Neural cell (in vitro differentiated cells): ENCODE data around the gene C11orf65. TPM values are rescaled to one million over a fixed set of nuclear protein-coding genes. Genes with fewer than 3 reads are reported as not detected.

Experiments used
- H2AFZ ChIP-seq: fragments of 200-600, 300-800 bp; sonication (generic), shearing (Covaris generic); 2 replicates; pipeline ENCODE4 v1.6.0; 2014; ENCODE audit warnings: low read depth, mild to moderate bottlenecking, antibody characterized with exemption, low read length, moderate library complexity
- H3F3A ChIP-seq: fragments of 200-600 bp; shearing (Covaris generic); 2 replicates; pipeline ENCODE4 v1.6.1; 2016; ENCODE audit warnings: mild to moderate bottlenecking, moderate library complexity, mixed read lengths, antibody characterized with exemption, low read length; ENCODE audit not compliant: insufficient read depth, poor library complexity, severe bottlenecking
- H3K27ac ChIP-seq: fragments of 200-600, 300-800 bp; sonication (generic), shearing (Covaris generic); 2 replicates; pipeline ENCODE4 v1.5.1; 2014; ENCODE audit warnings: mild to moderate bottlenecking, low read length, moderate library complexity
- H3K27me3 ChIP-seq: fragments of 300-800, 200-600 bp; sonication (generic), shearing (Covaris generic); 2 replicates; pipeline ENCODE4 v1.6.0; 2014; ENCODE audit warnings: mild to moderate bottlenecking, low read depth, low read length, moderate library complexity; ENCODE audit not compliant: insufficient read depth
- H3K36me3 ChIP-seq: fragments of 300-800, 200-600 bp; sonication (generic), shearing (Covaris generic); 2 replicates; pipeline ENCODE4 v1.5.1; 2014; ENCODE audit warnings: mild to moderate bottlenecking, antibody characterized with exemption, low read length, moderate library complexity; ENCODE audit not compliant: insufficient read depth
- H3K4me2 ChIP-seq: fragments of 300-800, 200-600 bp; sonication (generic), shearing (Covaris generic); 2 replicates; pipeline ENCODE4 v1.6.0; 2014; ENCODE audit warnings: mild to moderate bottlenecking, low read length
- H3K4me3 ChIP-seq: fragments of 300-800, 200-600 bp; sonication (generic), shearing (Covaris generic); 2 replicates; pipeline ENCODE4 v1.5.1; 2014; ENCODE audit warnings: mild to moderate bottlenecking, low read length, moderate library complexity
- H3K79me2 ChIP-seq: fragments of 200-600 bp; shearing (Covaris generic); replicated peaks from 2 replicates; pipeline ENCODE4 v1.6.0; 2014; ENCODE audit warnings: mild to moderate bottlenecking, low read length, moderate library complexity; ENCODE audit not compliant: insufficient read depth
- H3K9ac ChIP-seq: fragments of 300-800, 200-600 bp; sonication (generic), shearing (Covaris generic); 2 replicates; pipeline ENCODE4 v1.6.1; 2016; ENCODE audit warnings: mild to moderate bottlenecking, low read length, mixed read lengths
- H3K9me2 ChIP-seq: fragments of 200-600 bp; shearing (Covaris generic); 2 replicates; pipeline ENCODE4 v1.6.1; 2016; ENCODE audit warnings: mild to moderate bottlenecking, low read length, mixed read lengths; ENCODE audit not compliant: insufficient read depth
- H3K9me3 ChIP-seq: fragments of 200-600, 300-800 bp; sonication (generic), shearing (Covaris generic); 2 replicates; pipeline ENCODE4 v1.6.1; 2016; ENCODE audit warnings: mild to moderate bottlenecking, mixed run types, low read length, moderate library complexity, mixed read lengths
- H4K20me1 ChIP-seq: fragments of 200-600 bp; shearing (Covaris generic); 2 replicates; pipeline ENCODE4 v1.6.1; 2016; ENCODE audit warnings: mild to moderate bottlenecking, mixed run types; ENCODE audit not compliant: insufficient read depth
- EP300 ChIP-seq: fragments of 450-650 bp; conservative IDR thresholded peaks from 2 replicates; pipeline ENCODE4 v1.6.1; 2014; ENCODE audit warnings: antibody characterized with exemption, mild to moderate bottlenecking, moderate library complexity; ENCODE audit not compliant: poor library complexity, severe bottlenecking
- EZH2 ChIP-seq: fragments of 200-600, 300-800 bp; shearing (Covaris generic), sonication (generic); IDR thresholded peaks from 2 replicates; pipeline ENCODE4 v1.6.1; 2014; ENCODE audit warnings: antibody characterized with exemption, low read length, borderline replicate concordance, mild to moderate bottlenecking; ENCODE audit not compliant: insufficient read depth, poor library complexity, severe bottlenecking
- MXI1 ChIP-seq: fragments of 450-650 bp; conservative IDR thresholded peaks from 2 replicates; pipeline ENCODE4 v1.6.1; 2014; ENCODE audit warnings: antibody characterized with exemption, mild to moderate bottlenecking; ENCODE audit not compliant: poor library complexity, severe bottlenecking
- POLR2AphosphoS5 ChIP-seq: IDR thresholded peaks from 2 replicates; pipeline ENCODE4 v1.6.1; 2012
- RAD21 ChIP-seq: fragments of 450-650 bp; conservative IDR thresholded peaks from 2 replicates; pipeline ENCODE4 v1.6.1; 2014; ENCODE audit warnings: antibody characterized with exemption, mild to moderate bottlenecking, moderate library complexity
- SMC3 ChIP-seq: fragments of 450-650 bp; conservative IDR thresholded peaks from 2 replicates; pipeline ENCODE4 v1.6.1; 2014; ENCODE audit warnings: antibody characterized with exemption, mild to moderate bottlenecking, moderate library complexity; ENCODE audit not compliant: poor library complexity
- TAF1 ChIP-seq: IDR thresholded peaks from 2 replicates; pipeline ENCODE4 v1.6.1; 2012; ENCODE audit warnings: low read depth
- polyA plus RNA-seq: library from polyadenylated mRNA; depleted of rRNA; stranded (reverse); fragments of >200 nt; gene quantifications from 2 replicates; pipeline ENCODE4 v1.2.3, GENCODE V29; 2014
- TF ChIP-seq, protein P1 (sequence below): fragments of 450-650 bp; IDR thresholded peaks from 2 replicates; pipeline ENCODE4 v1.5.1; 2014; ENCODE audit warnings: antibody characterized with exemption, mild to moderate bottlenecking, moderate library complexity; ENCODE audit not compliant: poor library complexity, severe bottlenecking
- TF ChIP-seq, protein P2 (sequence below): IDR thresholded peaks from 2 replicates; pipeline ENCODE4 v1.6.1; 2012; ENCODE audit warnings: borderline replicate concordance

The C11orf65 gene
- polyA plus RNA-seq, 1 donor from 2014 or later = 1.1 TPM

- TF ChIP-seq POLR2AphosphoS5 (no peak), EP300 (no peak), SMC3 (no peak), EZH2 (no peak), MXI1 (no peak), RAD21 (no peak), TAF1 (no peak)
- TF ChIP-seq, protein P1, sequence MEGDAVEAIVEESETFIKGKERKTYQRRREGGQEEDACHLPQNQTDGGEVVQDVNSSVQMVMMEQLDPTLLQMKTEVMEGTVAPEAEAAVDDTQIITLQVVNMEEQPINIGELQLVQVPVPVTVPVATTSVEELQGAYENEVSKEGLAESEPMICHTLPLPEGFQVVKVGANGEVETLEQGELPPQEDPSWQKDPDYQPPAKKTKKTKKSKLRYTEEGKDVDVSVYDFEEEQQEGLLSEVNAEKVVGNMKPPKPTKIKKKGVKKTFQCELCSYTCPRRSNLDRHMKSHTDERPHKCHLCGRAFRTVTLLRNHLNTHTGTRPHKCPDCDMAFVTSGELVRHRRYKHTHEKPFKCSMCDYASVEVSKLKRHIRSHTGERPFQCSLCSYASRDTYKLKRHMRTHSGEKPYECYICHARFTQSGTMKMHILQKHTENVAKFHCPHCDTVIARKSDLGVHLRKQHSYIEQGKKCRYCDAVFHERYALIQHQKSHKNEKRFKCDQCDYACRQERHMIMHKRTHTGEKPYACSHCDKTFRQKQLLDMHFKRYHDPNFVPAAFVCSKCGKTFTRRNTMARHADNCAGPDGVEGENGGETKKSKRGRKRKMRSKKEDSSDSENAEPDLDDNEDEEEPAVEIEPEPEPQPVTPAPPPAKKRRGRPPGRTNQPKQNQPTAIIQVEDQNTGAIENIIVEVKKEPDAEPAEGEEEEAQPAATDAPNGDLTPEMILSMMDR = no peak
- TF ChIP-seq, protein P2, sequence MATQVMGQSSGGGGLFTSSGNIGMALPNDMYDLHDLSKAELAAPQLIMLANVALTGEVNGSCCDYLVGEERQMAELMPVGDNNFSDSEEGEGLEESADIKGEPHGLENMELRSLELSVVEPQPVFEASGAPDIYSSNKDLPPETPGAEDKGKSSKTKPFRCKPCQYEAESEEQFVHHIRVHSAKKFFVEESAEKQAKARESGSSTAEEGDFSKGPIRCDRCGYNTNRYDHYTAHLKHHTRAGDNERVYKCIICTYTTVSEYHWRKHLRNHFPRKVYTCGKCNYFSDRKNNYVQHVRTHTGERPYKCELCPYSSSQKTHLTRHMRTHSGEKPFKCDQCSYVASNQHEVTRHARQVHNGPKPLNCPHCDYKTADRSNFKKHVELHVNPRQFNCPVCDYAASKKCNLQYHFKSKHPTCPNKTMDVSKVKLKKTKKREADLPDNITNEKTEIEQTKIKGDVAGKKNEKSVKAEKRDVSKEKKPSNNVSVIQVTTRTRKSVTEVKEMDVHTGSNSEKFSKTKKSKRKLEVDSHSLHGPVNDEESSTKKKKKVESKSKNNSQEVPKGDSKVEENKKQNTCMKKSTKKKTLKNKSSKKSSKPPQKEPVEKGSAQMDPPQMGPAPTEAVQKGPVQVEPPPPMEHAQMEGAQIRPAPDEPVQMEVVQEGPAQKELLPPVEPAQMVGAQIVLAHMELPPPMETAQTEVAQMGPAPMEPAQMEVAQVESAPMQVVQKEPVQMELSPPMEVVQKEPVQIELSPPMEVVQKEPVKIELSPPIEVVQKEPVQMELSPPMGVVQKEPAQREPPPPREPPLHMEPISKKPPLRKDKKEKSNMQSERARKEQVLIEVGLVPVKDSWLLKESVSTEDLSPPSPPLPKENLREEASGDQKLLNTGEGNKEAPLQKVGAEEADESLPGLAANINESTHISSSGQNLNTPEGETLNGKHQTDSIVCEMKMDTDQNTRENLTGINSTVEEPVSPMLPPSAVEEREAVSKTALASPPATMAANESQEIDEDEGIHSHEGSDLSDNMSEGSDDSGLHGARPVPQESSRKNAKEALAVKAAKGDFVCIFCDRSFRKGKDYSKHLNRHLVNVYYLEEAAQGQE = no peak
- H3K27me3 ChIP-seq = no peaks in the 10 kb centered on the region
- no peak overlapping the region for H3K9ac ChIP-seq
- no peaks in the 10 kb centered on the region for H3K9me3 ChIP-seq
- no peaks in the 10 kb centered on the region for H3K36me3 ChIP-seq
- H3K4me3 ChIP-seq = no peak overlapping the region
- no peaks in the 10 kb centered on the region for H3F3A ChIP-seq
- no peak overlapping the region for H3K27ac ChIP-seq
- H4K20me1 ChIP-seq = no peaks in the 10 kb centered on the region
- no peak overlapping the region for H3K4me2 ChIP-seq
- no peak overlapping the region for H2AFZ ChIP-seq
- no peaks in the 10 kb centered on the region for H3K9me2 ChIP-seq
- no peaks in the 10 kb centered on the region for H3K79me2 ChIP-seq
Measured at GRCh38 chr11:108340973-108341372, 126.4 kb downstream of the C11orf65 start.

DNA sequence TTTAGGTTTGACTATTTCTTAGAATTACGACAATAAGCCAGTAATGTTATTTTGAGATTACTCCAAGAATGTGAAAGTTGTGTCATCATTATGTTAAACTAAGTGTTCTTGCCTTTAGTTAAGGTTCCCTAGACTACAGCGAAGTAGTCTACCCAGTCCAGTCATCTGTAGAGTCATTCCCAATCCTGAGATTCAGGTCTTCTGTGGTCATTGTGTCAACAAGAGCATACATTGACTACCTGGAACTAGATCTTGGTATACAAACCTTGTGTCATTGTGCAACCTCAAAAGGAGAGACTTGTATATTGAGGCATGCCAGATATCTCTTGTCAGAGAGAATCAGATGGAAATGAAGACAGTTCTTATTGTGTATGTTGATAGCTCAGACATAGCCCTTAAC, 128.6 kb downstream of the C11orf65 start:
- Histone ChIP-seq H2AFZ (no peak overlapping the region), H3K4me2 (no peak overlapping the region), H3K9me3 (no peaks in the 10 kb centered on the region), H3K9me2 (no peaks in the 10 kb centered on the region), H3K27me3 (no peaks in the 10 kb centered on the region), H3F3A (no peaks in the 10 kb centered on the region), H3K9ac (no peak overlapping the region), H3K36me3 (no peaks in the 10 kb centered on the region), H3K4me3 (no peak overlapping the region), H3K27ac (no peak overlapping the region), H4K20me1 (no peaks in the 10 kb centered on the region), H3K79me2 (no peaks in the 10 kb centered on the region)
- TF ChIP-seq EZH2 = no peak
- no peak for TF ChIP-seq TAF1
- no peak for TF ChIP-seq SMC3
- TF ChIP-seq, protein P1 = no peak
- TF ChIP-seq EP300 = no peak
- no peak for TF ChIP-seq POLR2AphosphoS5
- TF ChIP-seq MXI1 = no peak
- TF ChIP-seq, protein P2 = no peak
- no peak for TF ChIP-seq RAD21
